Loucy (cell line): ENCODE measurements around the gene SAMHD1.

Experiments
- H2AFZ ChIP-seq: fragments of 200-600 bp; sonication (generic); 2 replicates; pipeline ENCODE4 v1.6.0; 2016; ENCODE audit warnings: antibody characterized with exemption, mild to moderate bottlenecking, low read length, moderate library complexity
- H3F3A ChIP-seq: fragments of 200-600 bp; 2 replicates; pipeline ENCODE4 v1.6.0; 2016; ENCODE audit warnings: antibody characterized with exemption, low read depth, mild to moderate bottlenecking
- H3K27me3 ChIP-seq: fragments of 200-600 bp; sonication (generic); 2 replicates; pipeline ENCODE4 v1.6.1; 2014; ENCODE audit warnings: low read length, mild to moderate bottlenecking; ENCODE audit not compliant: insufficient read depth, poor library complexity, severe bottlenecking
- H3K36me3 ChIP-seq: fragments of 200-600 bp; sonication (generic); 2 replicates; pipeline ENCODE4 v1.6.1; 2016; ENCODE audit warnings: low read length; ENCODE audit not compliant: insufficient read depth
- H3K4me1 ChIP-seq: fragments of 200-600 bp; sonication (generic); 2 replicates; pipeline ENCODE4 v1.5.1; 2014; ENCODE audit warnings: low read length, mild to moderate bottlenecking; ENCODE audit not compliant: insufficient read depth, poor library complexity, severe bottlenecking
- H3K4me2 ChIP-seq: fragments of 200-600 bp; sonication (generic); 2 replicates; pipeline ENCODE4 v1.6.0; 2014; ENCODE audit warnings: antibody characterized with exemption, low read length, low read depth, mild to moderate bottlenecking; ENCODE audit not compliant: poor library complexity, severe bottlenecking
- H3K4me3 ChIP-seq: fragments of 200-600 bp; sonication (generic); 2 replicates; pipeline ENCODE4 v1.5.1; 2014; ENCODE audit warnings: low read length, mild to moderate bottlenecking, mixed read lengths; ENCODE audit not compliant: poor library complexity, severe bottlenecking
- H3K79me2 ChIP-seq: fragments of 200-600 bp; sonication (generic); 2 replicates; pipeline ENCODE4 v1.6.1; 2014; ENCODE audit warnings: low read length; ENCODE audit not compliant: insufficient read depth
- H3K9ac ChIP-seq: fragments of 200-600 bp; sonication (generic); 2 replicates; pipeline ENCODE4 v1.6.0; 2014; ENCODE audit warnings: mild to moderate bottlenecking, low read depth, low read length, moderate library complexity; ENCODE audit not compliant: poor library complexity, severe bottlenecking
- H3K9me2 ChIP-seq: fragments of 200-600 bp; sonication (generic); replicated peaks from 2 replicates; pipeline ENCODE4 v1.6.1; 2016; ENCODE audit warnings: low read depth, low read length, mixed read lengths
- H3K9me3 ChIP-seq: fragments of 200-600 bp; sonication (generic); 2 replicates; pipeline ENCODE4 v1.6.1; 2014; ENCODE audit warnings: mild to moderate bottlenecking, antibody characterized with exemption, low read length, low read depth; ENCODE audit not compliant: insufficient read depth
- H4K20me1 ChIP-seq: fragments of 200-600 bp; sonication (generic); 2 replicates; pipeline ENCODE4 v1.6.0; 2014; ENCODE audit warnings: antibody characterized with exemption, low read length, mild to moderate bottlenecking; ENCODE audit not compliant: insufficient read depth, poor library complexity, severe bottlenecking
- CTCF ChIP-seq: fragments of 200-600 bp; sonication (generic); conservative IDR thresholded peaks from 2 replicates; pipeline ENCODE4 v1.5.1; 2014; ENCODE audit warnings: mild to moderate bottlenecking, antibody characterized with exemption, low read length
- EZH2phosphoT487 ChIP-seq: fragments of 200-600 bp; IDR thresholded peaks from 2 replicates; pipeline ENCODE4 v1.6.1; 2018; ENCODE audit warnings: antibody characterized with exemption, mild to moderate bottlenecking, moderate library complexity, borderline replicate concordance

The SAMHD1 gene

DNA sequence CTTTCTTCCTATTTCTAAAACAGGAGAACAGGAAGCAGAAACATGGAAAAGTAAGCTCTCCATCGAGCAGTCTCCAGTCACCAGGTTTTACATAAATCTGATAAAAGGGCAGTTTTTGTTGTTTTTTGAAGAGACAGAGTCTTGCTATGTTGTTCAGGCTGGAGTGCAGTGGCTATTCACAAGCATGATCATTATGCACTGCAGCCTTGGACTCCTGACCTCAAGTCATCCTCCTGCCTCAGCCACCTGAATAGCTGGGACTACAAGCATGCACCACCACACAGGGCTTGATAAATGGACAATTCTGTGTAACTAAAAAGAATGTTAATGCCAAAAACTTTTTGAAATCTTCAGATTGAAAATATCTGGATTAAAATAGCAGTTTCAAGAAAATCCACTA lies 23.8 kb downstream of the SAMHD1 start:
- Histone ChIP-seq H3F3A (no peaks in the 10 kb centered on the region), H3K27me3 (no peaks in the 10 kb centered on the region), H3K9me2 (no peaks in the 10 kb centered on the region), H3K9me3 (no peaks in the 10 kb centered on the region), H4K20me1 (no peaks in the 10 kb centered on the region), H3K9ac (no peak overlapping the region), H3K79me2 (no peaks in the 10 kb centered on the region), H3K4me2 (no peak overlapping the region), H3K4me1 (no peaks in the 10 kb centered on the region), H2AFZ (no peak overlapping the region), H3K4me3 (no peak overlapping the region), H3K36me3 (no peaks in the 10 kb centered on the region)
- TF ChIP-seq CTCF (no peak), EZH2phosphoT487 (no peak)

GRCh38 chr20:36926653-36927200 lies 24.8 kb downstream of the SAMHD1 start:
- H3K27me3 ChIP-seq, result no peaks in the 10 kb centered on the region
- no peaks in the 10 kb centered on the region for H3K9me3 ChIP-seq
- no peaks in the 10 kb centered on the region for H4K20me1 ChIP-seq
- H3K4me3 ChIP-seq, result no peak overlapping the region
- no peaks in the 10 kb centered on the region for H3K79me2 ChIP-seq
- H2AFZ ChIP-seq, result no peak overlapping the region
- no peaks in the 10 kb centered on the region for H3K4me1 ChIP-seq
- no peaks in the 10 kb centered on the region for H3F3A ChIP-seq
- H3K36me3 ChIP-seq, result no peaks in the 10 kb centered on the region
- TF ChIP-seq CTCF, result no peak
- TF ChIP-seq EZH2phosphoT487, result no peak
- no peak overlapping the region for H3K9ac ChIP-seq
- no peak overlapping the region for H3K4me2 ChIP-seq
- no peaks in the 10 kb centered on the region for H3K9me2 ChIP-seq

GRCh38 chr20:36925234-36925633 lies 26.3 kb downstream of the SAMHD1 start:
- Histone ChIP-seq H3K4me2 (no peak overlapping the region), H3K36me3 (no peaks in the 10 kb centered on the region)
- TF ChIP-seq CTCF, result no peak

More at GRCh38 chr20:36925234-36925633, 26.3 kb downstream of the SAMHD1 start:
- H3K9me3 ChIP-seq, result no peaks in the 10 kb centered on the region
- no peak overlapping the region for H3K9ac ChIP-seq
- H4K20me1 ChIP-seq, result no peaks in the 10 kb centered on the region
- no peaks in the 10 kb centered on the region for H3K27me3 ChIP-seq
- no peak overlapping the region for H3K4me3 ChIP-seq
- H3F3A ChIP-seq, result no peaks in the 10 kb centered on the region
- H2AFZ ChIP-seq, result no peak overlapping the region
- H3K9me2 ChIP-seq, result no peaks in the 10 kb centered on the region
- no peaks in the 10 kb centered on the region for H3K79me2 ChIP-seq
- H3K4me1 ChIP-seq, result no peaks in the 10 kb centered on the region
